ENCODE measurements around the gene BRPF1. TPM values are rescaled to one million over a fixed set of nuclear protein-coding genes. Genes with fewer than 3 reads are reported as not detected.

BRPF1 gene, protein sequence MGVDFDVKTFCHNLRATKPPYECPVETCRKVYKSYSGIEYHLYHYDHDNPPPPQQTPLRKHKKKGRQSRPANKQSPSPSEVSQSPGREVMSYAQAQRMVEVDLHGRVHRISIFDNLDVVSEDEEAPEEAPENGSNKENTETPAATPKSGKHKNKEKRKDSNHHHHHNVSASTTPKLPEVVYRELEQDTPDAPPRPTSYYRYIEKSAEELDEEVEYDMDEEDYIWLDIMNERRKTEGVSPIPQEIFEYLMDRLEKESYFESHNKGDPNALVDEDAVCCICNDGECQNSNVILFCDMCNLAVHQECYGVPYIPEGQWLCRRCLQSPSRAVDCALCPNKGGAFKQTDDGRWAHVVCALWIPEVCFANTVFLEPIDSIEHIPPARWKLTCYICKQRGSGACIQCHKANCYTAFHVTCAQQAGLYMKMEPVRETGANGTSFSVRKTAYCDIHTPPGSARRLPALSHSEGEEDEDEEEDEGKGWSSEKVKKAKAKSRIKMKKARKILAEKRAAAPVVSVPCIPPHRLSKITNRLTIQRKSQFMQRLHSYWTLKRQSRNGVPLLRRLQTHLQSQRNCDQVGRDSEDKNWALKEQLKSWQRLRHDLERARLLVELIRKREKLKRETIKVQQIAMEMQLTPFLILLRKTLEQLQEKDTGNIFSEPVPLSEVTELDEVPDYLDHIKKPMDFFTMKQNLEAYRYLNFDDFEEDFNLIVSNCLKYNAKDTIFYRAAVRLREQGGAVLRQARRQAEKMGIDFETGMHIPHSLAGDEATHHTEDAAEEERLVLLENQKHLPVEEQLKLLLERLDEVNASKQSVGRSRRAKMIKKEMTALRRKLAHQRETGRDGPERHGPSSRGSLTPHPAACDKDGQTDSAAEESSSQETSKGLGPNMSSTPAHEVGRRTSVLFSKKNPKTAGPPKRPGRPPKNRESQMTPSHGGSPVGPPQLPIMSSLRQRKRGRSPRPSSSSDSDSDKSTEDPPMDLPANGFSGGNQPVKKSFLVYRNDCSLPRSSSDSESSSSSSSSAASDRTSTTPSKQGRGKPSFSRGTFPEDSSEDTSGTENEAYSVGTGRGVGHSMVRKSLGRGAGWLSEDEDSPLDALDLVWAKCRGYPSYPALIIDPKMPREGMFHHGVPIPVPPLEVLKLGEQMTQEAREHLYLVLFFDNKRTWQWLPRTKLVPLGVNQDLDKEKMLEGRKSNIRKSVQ (N-terminal part only)
- total RNA-seq, result 12.2 and 12.3 TPM in 2 replicates
- 4.1 and 7.1 TPM in 2 replicates for polyA plus RNA-seq
- 7.7 and 8.9 TPM in 2 replicates for polyA plus RNA-seq (2012)
- polyA minus RNA-seq (ENCODE audit: low replicate concordance), result 18.6 and 29.6 TPM in 2 replicates

DNA sequence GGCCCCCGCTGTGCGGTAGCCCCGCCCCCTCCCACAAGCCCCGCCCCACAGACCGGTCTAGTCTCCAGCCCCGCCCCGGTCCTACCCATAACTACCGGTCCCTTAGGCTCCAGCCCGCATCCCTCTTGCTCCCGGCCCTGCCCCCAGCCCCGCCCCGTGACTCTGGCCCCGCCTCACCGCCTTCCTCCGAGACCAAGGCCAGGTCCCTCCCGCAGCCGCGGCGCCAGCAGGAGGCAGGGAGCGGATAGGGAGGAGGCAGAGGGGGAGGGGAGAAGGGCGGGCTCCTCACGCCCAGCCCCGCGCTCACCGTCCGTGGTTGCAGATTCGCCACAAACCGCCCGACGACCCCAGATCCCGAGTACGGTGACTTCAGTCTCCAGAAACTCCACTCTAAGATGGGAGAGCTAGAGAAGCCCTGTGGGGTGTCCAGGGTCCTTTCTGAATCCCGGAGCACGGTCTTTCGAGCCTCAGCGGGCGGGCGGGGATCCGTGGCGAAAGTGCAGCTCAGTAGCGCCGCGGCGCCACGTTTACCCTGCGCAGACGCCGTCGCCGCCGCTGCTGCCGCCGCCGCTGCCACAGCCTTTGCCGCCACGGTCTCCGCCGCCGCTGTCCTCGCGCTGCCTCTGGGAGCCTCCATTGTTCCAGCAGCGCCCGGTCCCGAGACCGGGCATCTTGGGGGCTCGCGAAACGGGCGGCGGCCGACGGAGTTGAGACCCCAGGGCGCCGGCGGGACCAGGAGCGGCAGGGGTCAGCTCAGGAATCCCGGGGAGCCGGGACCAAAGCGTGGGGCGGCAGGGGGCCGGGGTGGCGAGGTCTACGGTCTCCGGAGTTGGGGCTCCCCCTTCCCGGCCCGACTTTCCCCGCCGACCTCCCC, at the start of gene BRPF1:
BRPF1 (plus strand) TSS at position 530 of the 874 bp plus-strand sequence. CDS start 2,406 bp downstream, outside the sequence.
- Histone ChIP-seq H3K27ac (ENCODE audit: insufficient read depth, low read length) (peak within 1 kb of the TSS; percentile 99), H3K79me2 (ENCODE audit: control insufficient read depth, insufficient read depth, low read length) (peaks cover 31% of the 10 kb centered on the region), H3K4me2 (ENCODE audit: extremely low read depth, insufficient read depth, low read length) (peak within 1 kb of the TSS; percentile 94), H2AFZ (ENCODE audit: low read length) (peak within 1 kb of the TSS; percentile 96), H3K9me3 (ENCODE audit: control insufficient read depth, insufficient read depth, low read depth, low read length) (no peaks in the 10 kb centered on the region), H3K36me3 (ENCODE audit: control insufficient read depth, insufficient read depth, low read length) (peaks cover 7% of the 10 kb centered on the region), H3K9ac (ENCODE audit: insufficient read depth, low read length) (peak within 1 kb of the TSS; percentile 100), H4K20me1 (ENCODE audit: control insufficient read depth, extremely low read depth, insufficient read depth, low read length) (no peaks in the 10 kb centered on the region), H3K27me3 (ENCODE audit: control insufficient read depth, insufficient read depth, low read length) (no peaks in the 10 kb centered on the region), H3K4me3 (replicated peaks in 1 of 4; ENCODE audit: control extremely low read depth in 1 of 4, insufficient read depth in 1 of 4, low read depth in 3 of 4, low read length in 4 of 4) (peak within 1 kb of the TSS; percentile 54 to 92 (median 80)), H3K4me1 (ENCODE audit: control insufficient read depth, extremely low read depth, insufficient read depth, low read length) (peaks cover 5% of the 10 kb centered on the region)
- TF ChIP-seq EZH2 (IDR thresholded peaks at IDR 0.05; ENCODE audit: low read length, missing control alignments), result no peak
- TF ChIP-seq, protein P1, sequence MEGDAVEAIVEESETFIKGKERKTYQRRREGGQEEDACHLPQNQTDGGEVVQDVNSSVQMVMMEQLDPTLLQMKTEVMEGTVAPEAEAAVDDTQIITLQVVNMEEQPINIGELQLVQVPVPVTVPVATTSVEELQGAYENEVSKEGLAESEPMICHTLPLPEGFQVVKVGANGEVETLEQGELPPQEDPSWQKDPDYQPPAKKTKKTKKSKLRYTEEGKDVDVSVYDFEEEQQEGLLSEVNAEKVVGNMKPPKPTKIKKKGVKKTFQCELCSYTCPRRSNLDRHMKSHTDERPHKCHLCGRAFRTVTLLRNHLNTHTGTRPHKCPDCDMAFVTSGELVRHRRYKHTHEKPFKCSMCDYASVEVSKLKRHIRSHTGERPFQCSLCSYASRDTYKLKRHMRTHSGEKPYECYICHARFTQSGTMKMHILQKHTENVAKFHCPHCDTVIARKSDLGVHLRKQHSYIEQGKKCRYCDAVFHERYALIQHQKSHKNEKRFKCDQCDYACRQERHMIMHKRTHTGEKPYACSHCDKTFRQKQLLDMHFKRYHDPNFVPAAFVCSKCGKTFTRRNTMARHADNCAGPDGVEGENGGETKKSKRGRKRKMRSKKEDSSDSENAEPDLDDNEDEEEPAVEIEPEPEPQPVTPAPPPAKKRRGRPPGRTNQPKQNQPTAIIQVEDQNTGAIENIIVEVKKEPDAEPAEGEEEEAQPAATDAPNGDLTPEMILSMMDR (conservative IDR thresholded peaks at IDR 0.05 in 1 of 2, IDR thresholded peaks at IDR 0.05 in 1 of 2; ENCODE audit: low read depth in 1 of 2, low read length in 2 of 2), result peak in 1 of 2 donors; percentile 9
- peak; percentile 99 for DNase-seq (ENCODE audit: low read depth in 2 of 2)

DNA sequence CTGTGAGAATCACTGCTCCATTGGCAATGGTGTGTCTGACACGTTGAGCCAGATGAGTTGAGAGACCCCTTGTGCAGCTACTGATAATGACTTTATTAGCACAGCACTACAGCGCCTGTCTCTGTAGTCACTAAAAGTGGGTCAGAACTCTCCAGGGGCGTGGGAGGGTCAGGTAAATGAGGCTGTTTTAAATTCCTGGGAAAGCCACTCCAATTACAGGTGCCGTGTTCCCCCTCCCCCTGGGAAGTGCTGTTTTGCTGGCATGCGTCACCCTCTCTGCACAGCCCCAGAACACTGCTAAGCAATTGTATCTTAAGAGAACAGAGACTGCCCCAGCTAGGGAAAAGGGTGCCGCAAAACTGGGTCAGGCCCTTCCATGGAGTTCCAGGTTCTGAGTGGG, 49.4 kb upstream of the BRPF1 start:
- H3K27me3 ChIP-seq (ENCODE audit: control insufficient read depth, insufficient read depth, low read length), result no peaks in the 10 kb centered on the region
- no peaks in the 10 kb centered on the region for H3K4me1 ChIP-seq (ENCODE audit: control insufficient read depth, extremely low read depth, insufficient read depth, low read length)
- no peak overlapping the region for H3K9ac ChIP-seq (ENCODE audit: insufficient read depth, low read length)
- TF ChIP-seq, protein P1 (conservative IDR thresholded peaks at IDR 0.05 in 1 of 2, IDR thresholded peaks at IDR 0.05 in 1 of 2; ENCODE audit: low read depth in 1 of 2, low read length in 2 of 2), result no peak
- TF ChIP-seq EZH2 (IDR thresholded peaks at IDR 0.05; ENCODE audit: low read length, missing control alignments), result no peak
- H3K36me3 ChIP-seq (ENCODE audit: control insufficient read depth, insufficient read depth, low read length), result peaks cover 19% of the 10 kb centered on the region
- no peak for DNase-seq (ENCODE audit: low read depth in 2 of 2)
- H2AFZ ChIP-seq (ENCODE audit: low read length), result no peak overlapping the region
- H3K4me2 ChIP-seq (ENCODE audit: extremely low read depth, insufficient read depth, low read length), result no peak overlapping the region
- no peaks in the 10 kb centered on the region for H3K79me2 ChIP-seq (ENCODE audit: control insufficient read depth, insufficient read depth, low read length)
- no peaks in the 10 kb centered on the region for H3K9me3 ChIP-seq (ENCODE audit: control insufficient read depth, insufficient read depth, low read depth, low read length)
- no peak overlapping the region for H3K4me3 ChIP-seq (replicated peaks in 1 of 4; ENCODE audit: control extremely low read depth in 1 of 4, insufficient read depth in 1 of 4, low read depth in 3 of 4, low read length in 4 of 4)
- no peaks in the 10 kb centered on the region for H4K20me1 ChIP-seq (ENCODE audit: control insufficient read depth, extremely low read depth, insufficient read depth, low read length)
- no peak overlapping the region for H3K27ac ChIP-seq (ENCODE audit: insufficient read depth, low read length)
